ENCODE measurements around the gene EFNB3. TPM values are rescaled to one million over a fixed set of nuclear protein-coding genes. Genes with fewer than 3 reads are reported as not detected.

Gene EFNB3
- polyA plus RNA-seq, 1 experiment, result 5.3 TPM

Other genes starting within 250 kb of the EFNB3 start
- gene ZBTB4, start 225.6 kb upstream of the EFNB3 start, polyA plus RNA-seq (2011; rRNA removed), result 23.6 and 25.9 TPM in 2 replicates
- not detected in 2 replicates for gene SLC35G6, start 223.8 kb upstream of the EFNB3 start, polyA plus RNA-seq (2011; rRNA removed)
- 21.5 and 27.7 TPM in 2 replicates for gene POLR2A, start 220.8 kb upstream of the EFNB3 start, polyA plus RNA-seq (2011; rRNA removed)
- gene TNFSF12, start 156.1 kb upstream of the EFNB3 start, polyA plus RNA-seq (2011; rRNA removed), result 29.2 and 49.5 TPM in 2 replicates
- 2.0 and 2.4 TPM in 2 replicates for gene TNFSF13, start 146.5 kb upstream of the EFNB3 start, polyA plus RNA-seq (2011; rRNA removed)
- gene SENP3, start 143.3 kb upstream of the EFNB3 start, polyA plus RNA-seq (2011; rRNA removed), result 69.8 and 72.2 TPM in 2 replicates
- 58.2 and 93.2 TPM in 2 replicates for gene CD68, start 125.6 kb upstream of the EFNB3 start, polyA plus RNA-seq (2011; rRNA removed)
- gene MPDU1, start 121.3 kb upstream of the EFNB3 start, polyA plus RNA-seq (2011; rRNA removed), result 142 and 174 TPM in 2 replicates
- gene SOX15, start 115.1 kb upstream of the EFNB3 start, polyA plus RNA-seq (2011; rRNA removed), result 0.34 and 0.49 TPM in 2 replicates
- 33.6 and 46.2 TPM in 2 replicates for gene FXR2, start 90.3 kb upstream of the EFNB3 start, polyA plus RNA-seq (2011; rRNA removed)
- 33.9 and 37.4 TPM in 2 replicates for gene SAT2, start 77.4 kb upstream of the EFNB3 start, polyA plus RNA-seq (2011; rRNA removed)
- gene SHBG, start 75.1 kb upstream of the EFNB3 start, polyA plus RNA-seq (2011; rRNA removed), result 0.85 and 1.2 TPM in 2 replicates
- gene ATP1B2, start 54.3 kb upstream of the EFNB3 start, polyA plus RNA-seq (2011; rRNA removed), result not detected in 2 replicates
- 27.6 and 48.4 TPM in 2 replicates for gene TP53, start 17.7 kb upstream of the EFNB3 start, polyA plus RNA-seq (2011; rRNA removed)
- 5.8 and 7.9 TPM in 2 replicates for gene WRAP53, start 16.7 kb upstream of the EFNB3 start, polyA plus RNA-seq (2011; rRNA removed)
- 0.09 and 0.10 TPM in 2 replicates for gene DNAH2, start 12.5 kb downstream of the EFNB3 start, polyA plus RNA-seq (2011; rRNA removed)
- gene KDM6B, start 129.0 kb downstream of the EFNB3 start, polyA plus RNA-seq (2011; rRNA removed), result 0.91 and 1.2 TPM in 2 replicates
- 0.25 and 0.29 TPM in 2 replicates for gene TMEM88, start 149.9 kb downstream of the EFNB3 start, polyA plus RNA-seq (2011; rRNA removed)
- 74.9 and 82.7 TPM in 2 replicates for gene NAA38, start 152.4 kb downstream of the EFNB3 start, polyA plus RNA-seq (2011; rRNA removed)
- 6.7 and 7.9 TPM in 2 replicates for gene CYB5D1, start 152.8 kb downstream of the EFNB3 start, polyA plus RNA-seq (2011; rRNA removed)
- 43.5 and 49.1 TPM in 2 replicates for gene CHD3, start 183.6 kb downstream of the EFNB3 start, polyA plus RNA-seq (2011; rRNA removed)
- gene RNF227, start 211.1 kb downstream of the EFNB3 start, polyA plus RNA-seq (2011; rRNA removed), result 2.2 and 2.9 TPM in 2 replicates
- gene KCNAB3, start 224.7 kb downstream of the EFNB3 start, polyA plus RNA-seq (2011; rRNA removed), result 1.9 TPM in 2 replicates
- gene TRAPPC1, start 226.7 kb downstream of the EFNB3 start, polyA plus RNA-seq (2011; rRNA removed), result 204 and 264 TPM in 2 replicates
- 19.4 and 26.8 TPM in 2 replicates for gene CNTROB, start 227.0 kb downstream of the EFNB3 start, polyA plus RNA-seq (2011; rRNA removed)